CD4-positive, alpha-beta T cell treated with Interleukin-1 beta for 1 hour (primary cell): ENCODE data around the gene FBLN2.

Experiments
- DNase-seq, 2 donors: peaks; one replicate each; pipeline ENCODE4 v3.0.0-alpha.2; 2020 to 2022

The FBLN2 gene

DNA sequence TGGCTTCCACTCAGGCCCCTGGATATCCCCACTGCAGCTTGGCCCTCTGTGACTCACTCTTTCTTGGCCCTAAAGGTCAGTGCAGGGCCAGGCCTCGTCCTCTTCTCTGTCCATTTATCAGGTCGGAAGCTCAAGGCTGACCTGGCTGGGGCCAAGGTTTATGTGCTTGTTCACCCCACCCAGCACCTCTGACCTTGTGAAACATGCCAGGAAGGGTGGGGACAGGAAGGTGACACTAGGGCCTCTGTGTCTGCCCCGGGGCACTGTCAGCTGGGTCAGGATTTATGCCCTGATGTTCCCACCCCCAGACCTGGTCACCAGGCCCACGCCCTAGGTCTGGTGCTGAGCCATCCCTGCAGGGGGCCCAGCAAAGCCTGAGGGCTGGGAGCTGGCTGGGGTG is 103.8 kb downstream of the FBLN2 start:
- no peak for DNase-seq

GRCh38 chr3:13653631-13654279 is 104.8 kb downstream of the FBLN2 start:
- no peak for DNase-seq

GRCh38 chr3:13654330-13655060 is 105.6 kb downstream of the FBLN2 start:
- peak; percentile 4 to 40 for DNase-seq

DNA sequence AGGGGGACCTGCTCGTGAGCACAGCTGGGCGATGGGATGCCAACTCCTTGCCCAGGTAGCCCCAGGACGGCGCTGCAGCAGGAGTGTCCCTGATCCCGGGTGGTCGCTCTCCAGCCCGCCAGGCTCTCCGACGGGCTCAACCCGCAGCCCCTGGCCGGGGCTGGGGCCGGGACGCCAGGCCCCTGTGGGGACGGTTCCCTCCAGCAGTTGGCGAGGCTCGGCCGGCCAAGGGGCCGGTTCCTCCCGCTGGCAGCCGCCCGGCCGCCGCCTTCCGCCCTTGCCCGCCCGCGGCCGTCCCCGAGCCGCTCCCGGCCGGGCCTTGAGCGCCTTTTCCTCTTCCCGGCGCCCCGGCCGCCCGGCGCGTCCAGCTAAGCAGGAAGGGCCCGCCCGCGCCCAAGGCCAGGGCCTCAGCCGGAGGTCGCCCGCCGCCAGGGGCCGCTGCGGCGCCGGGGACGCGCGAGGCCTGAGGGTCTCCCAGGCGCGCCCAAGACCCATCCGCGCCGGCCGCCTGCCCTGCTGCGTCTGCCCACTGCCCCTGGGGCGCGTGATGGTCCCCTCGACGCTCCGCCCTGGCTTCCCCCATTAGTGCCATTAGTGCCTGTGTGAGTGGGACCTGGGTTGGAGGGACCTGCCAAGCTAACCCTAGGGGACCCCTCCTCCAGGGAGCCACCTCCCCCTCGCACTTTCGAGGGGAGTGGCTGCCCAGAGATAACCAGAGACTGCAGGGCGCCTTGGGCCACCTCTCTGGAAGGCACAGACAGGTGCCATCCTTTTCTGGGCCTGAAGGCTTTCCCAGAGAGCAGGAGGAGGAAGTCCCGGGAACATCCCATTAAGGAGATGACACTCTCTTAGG is 106.4 kb downstream of the FBLN2 start:
- DNase-seq: peak in 1 of 2 donors; percentile 30

GRCh38 chr3:13656584-13657301 is 107.8 kb downstream of the FBLN2 start:
- no peak for DNase-seq

DNA sequence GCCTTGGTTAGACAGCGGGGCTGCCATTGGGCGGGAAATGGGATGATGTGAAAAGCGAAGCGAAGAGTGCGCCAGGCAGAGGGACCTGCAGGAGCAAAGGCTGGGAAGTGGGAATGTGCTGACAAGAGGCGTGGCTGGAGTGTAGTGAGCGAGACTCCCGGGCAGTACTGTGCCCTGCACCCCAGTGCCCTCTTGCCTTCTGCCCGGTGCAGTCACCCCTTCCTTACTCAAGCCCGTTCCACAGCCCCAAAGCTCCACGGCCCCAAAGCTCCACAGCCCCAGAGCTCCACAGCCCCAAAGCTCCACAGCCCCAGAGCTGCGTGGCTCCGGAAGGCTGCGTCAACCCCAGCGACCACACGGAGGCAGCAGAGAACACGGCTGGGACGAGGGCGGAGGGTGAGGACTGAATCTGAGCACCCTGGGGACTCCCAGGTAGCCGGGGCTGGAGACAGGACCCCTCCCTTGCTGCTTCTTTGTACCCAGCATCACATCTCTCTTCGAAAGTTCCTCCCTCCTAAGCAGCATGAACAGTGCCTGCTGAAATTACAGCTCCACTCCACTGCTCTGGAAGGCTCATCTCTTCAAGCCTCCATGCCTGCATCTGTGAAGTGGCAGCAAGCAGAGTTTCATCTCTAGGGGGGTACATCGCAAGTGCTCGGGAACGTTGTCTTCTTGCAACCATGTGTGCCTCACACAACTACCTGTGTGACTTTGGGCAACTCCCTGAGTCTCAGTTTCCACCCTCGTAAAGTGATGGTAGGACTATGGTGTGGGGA is 108.9 kb downstream of the FBLN2 start:
- peak; percentile 63 to 76 for DNase-seq

- DNase-seq: no peak
Measured at GRCh38 chr3:13658681-13659080, 109.8 kb downstream of the FBLN2 start.

DNA sequence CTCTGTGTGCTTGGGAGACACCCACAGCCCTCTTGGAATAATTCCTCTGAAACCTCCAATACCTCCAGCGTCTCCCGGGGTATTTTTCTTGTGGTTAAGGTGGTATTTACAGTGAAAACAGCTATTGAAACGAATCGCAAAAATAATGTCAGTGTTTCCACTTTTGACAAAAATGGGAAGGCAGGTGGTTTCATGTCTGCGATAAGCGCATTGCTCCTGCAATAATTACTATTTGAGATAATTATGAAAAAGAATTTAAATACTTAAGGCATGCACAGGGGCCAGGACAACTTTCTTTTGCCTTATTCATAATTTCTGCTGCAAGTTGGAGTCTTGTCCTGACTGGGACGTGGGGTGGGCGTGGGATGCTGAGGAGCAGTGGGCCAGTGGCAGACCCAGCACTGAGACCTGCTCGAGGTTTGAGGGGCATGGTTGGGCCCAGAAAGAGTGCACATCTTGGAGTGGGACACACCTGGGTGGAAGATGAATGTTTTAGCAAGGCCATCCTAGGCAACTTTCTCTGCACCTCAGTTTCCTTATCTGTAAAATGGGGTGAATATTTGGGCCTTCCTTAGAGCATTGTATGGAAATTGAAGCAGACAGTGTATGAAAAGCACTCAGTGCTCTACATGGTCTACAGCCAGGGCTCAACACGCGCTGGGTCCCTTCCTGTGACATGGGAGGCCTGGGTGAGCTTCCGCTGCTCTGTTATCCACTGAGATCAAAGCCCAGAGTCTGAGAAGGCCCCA is 110.5 kb downstream of the FBLN2 start:
- DNase-seq: no peak

GRCh38 chr3:13660042-13660874 is 111.3 kb downstream of the FBLN2 start:
- no peak for DNase-seq

GRCh38 chr3:13661121-13661520 is 112.2 kb downstream of the FBLN2 start:
- DNase-seq: no peak

- DNase-seq: no peak
Measured at GRCh38 chr3:13662238-13662847, 113.4 kb downstream of the FBLN2 start.

- no peak for DNase-seq
Measured at GRCh38 chr3:13663781-13664535, 115.0 kb downstream of the FBLN2 start.

GRCh38 chr3:13665582-13666226 is 116.8 kb downstream of the FBLN2 start:
- DNase-seq: no peak

GRCh38 chr3:13666227-13666619 is 117.3 kb downstream of the FBLN2 start:
- no peak for DNase-seq

- no peak for DNase-seq
Measured at GRCh38 chr3:13666781-13667709, 118.1 kb downstream of the FBLN2 start.

DNA sequence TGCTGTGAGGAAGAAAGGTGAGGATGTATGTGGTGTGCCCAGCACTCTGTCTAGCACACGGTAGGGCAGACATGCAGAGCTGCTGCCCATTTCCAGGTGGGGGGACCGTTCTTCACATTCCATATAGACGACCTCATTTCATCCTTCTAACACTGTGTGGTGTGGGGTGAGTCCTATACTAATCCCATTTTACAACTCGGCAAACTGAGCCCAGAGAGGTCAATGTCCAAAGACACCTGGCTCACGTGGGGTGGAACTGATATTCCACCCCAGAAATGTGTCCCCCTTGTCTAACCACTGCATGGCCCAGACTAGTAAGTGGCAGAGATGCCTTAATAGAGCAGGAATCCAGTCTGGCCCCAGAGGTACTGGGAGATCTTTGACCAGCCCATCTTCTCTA is 119.2 kb downstream of the FBLN2 start:
- DNase-seq: no peak

GRCh38 chr3:13669457-13669856 is 120.5 kb downstream of the FBLN2 start:
- no peak for DNase-seq

GRCh38 chr3:13670292-13670691 is 121.4 kb downstream of the FBLN2 start:
- no peak for DNase-seq
